Activated CD8-positive, alpha-beta memory T cell treated with anti-CD3 and anti-CD28 coated beads for 24 hours (primary cell): ENCODE results near the gene MYBPC3.
"Not testable (repeated sequence)": the region's sequence is repeated elsewhere in the genome, so short reads cannot be mapped to it uniquely, and the experiment has no call there.

Source experiments
- DNase-seq: peaks from one replicate; pipeline ENCODE4 v3.0.0-alpha.2; 2020

MYBPC3 gene

DNA sequence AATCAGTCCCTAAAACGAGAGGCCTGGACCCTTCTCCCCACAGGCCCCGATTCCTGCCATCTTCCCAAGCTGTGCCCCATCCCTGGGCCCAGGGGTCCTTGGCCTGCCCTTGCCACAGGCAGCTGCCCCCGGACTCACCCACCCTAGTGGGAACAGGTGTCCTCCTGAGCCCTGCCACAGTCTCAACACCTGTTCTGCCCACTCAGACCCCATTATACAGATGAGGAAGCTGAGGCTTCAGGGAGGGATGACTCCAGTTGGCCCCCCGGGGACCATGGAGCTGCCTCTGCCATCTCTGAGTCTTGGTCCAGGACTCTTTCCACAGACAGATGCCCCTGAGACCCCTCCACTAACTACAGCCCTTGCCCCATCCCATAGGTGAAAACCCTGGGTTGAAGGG is 15.9 kb downstream of the MYBPC3 start:
- no peak for DNase-seq

DNA sequence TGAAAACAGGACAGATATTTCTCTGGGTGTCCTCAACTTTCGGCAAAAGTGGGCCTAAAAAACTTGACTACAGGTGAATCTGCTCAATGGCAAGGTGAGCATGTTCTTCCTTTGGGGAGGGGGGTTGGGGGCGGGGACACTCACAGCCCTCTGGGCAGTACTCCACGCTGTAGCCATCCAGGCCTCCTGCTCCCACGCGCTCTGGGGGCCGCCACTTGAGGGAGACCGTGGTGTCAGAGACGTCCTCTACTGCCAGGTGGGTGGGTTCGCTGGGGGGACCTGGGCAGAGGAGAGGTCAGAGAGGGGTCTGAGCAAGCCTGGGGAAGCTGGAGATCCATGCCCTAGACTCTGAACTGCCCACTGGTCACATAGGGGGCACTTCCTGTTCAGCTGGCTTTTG is 16.8 kb downstream of the MYBPC3 start:
- no peak for DNase-seq

DNA sequence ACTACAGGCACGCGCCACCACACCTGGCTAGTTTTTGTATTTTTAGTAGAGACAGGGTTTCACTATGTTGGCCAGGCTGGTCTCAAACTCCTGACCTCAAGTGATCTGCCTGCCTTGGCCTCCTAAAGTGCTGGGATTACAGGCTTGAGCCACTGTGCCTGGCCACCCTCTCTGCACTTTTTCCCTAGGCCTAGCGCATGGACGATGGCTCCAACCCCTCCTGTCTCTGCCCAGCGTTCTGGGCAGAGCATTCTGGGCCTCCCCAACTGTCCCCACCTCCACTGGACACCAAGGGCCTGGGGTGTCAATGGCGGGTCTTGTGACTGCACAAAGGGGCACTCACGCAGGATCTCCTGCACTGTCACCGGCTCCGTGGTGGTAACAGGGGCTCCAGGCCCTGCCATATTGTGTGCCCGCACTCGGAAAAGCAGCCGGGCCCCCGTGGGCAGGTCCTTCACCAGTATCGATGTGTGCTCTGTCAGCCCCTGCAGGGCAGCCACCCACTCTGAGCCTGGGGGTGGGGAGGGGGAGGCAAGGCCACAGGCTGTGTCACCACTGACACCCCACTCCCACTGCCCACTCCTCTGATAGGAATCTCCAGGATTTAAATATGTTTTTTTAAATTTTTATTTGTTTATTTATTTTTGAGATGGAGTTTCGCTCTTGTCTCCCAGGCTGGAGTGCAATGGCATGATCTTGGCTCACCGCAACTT is 17.6 kb downstream of the MYBPC3 start:
- not testable (repeated sequence) for DNase-seq

DNA sequence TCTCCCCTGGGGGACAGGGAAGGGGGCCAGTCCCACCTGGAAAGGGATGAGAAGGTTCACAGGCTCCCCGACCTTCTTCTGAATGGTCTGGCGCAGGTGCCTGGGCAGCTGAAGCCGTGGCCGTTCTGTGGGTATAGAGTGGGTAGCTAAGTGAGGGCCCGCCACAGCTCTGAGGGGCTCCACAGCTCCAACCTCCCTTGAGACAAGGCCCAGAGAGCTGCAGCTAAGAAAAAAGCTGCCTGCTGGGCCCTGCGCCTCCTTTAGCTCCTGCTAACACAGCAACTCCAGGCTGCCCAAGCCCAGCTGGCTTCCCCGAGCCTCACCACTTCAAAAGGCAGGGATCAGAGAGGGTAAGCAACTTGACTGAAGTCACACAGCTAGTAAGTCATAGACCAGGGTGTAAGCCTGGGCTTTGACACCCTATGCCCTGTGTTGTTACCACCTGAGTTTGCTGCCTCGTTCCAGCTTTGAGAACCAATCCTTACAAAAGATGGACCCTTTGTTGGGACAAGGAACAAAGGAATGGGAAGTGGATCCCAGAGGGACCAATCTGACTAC is 18.5 kb downstream of the MYBPC3 start:
- DNase-seq: no peak

DNA sequence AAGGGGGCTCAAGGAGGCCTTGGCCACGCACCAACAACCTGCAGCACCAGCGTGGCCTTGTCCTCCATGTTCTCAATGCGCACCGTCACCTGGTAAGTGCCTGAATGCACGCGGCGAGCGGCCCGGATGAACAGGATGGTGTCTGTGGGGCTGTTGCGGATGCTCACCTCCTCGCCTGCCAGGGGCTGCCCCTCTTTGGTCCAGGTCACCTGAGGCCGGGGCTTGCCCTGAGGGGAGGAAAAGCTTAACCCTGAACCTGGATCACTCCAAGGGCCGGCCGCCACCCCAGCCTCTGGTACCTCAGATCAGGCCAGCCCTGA is 19.0 kb downstream of the MYBPC3 start:
- DNase-seq: no peak

DNA sequence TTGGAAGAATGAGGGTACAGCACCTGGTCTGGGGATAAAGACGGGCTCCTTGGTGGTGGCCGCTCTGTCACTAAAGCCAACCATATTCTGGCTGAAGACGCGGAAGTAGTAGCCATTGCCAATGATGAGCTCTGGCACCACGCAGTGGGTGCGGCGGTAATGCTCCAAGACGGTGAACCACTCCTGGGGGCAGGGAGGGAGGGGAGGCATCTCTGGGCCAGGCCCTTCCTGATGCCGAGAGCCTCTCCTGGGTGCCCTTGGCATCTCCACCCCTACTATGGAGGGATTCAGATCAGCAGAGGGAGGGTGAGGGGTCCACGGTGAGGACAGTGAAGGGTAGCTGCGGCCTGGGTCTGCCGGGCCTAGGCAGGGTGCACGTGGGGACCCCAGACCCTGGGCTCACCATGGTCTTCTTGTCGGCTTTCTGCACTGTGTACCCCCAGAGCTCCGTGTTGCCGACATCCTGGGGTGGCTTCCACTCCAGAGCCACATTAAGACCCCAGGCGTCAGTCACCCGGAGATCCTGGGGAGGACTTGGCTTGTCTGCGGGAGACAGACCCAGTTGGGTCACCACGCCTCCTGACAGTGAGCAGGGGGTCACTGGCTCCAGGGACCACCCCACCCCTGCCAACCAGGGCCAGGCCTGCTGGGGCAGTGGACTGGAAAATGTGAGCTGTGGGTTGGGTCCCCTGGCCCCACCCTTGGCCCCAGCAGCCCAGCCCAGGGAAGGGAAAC is 19.5 kb downstream of the MYBPC3 start:
- no peak for DNase-seq

DNA sequence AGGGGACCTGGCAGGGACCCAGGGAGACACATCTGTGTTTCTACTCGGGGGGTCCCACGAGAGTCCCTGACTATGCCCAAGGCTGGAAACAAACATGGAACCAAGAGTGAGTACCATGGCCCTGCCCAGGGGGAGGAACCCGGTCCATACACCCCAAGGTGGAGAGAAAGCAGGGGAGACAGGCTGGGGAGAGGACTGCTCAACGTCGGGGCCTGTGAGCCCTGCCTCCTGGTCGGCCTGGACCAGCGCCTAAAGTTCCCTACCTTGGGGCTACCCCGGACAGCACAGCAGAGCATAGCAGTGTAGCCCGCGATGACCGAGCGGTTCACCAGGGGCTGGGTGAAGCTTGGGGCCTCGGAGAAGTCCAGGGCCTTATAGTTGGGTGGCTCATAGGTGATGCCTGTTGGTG is 20.2 kb downstream of the MYBPC3 start:
- no peak for DNase-seq

DNA sequence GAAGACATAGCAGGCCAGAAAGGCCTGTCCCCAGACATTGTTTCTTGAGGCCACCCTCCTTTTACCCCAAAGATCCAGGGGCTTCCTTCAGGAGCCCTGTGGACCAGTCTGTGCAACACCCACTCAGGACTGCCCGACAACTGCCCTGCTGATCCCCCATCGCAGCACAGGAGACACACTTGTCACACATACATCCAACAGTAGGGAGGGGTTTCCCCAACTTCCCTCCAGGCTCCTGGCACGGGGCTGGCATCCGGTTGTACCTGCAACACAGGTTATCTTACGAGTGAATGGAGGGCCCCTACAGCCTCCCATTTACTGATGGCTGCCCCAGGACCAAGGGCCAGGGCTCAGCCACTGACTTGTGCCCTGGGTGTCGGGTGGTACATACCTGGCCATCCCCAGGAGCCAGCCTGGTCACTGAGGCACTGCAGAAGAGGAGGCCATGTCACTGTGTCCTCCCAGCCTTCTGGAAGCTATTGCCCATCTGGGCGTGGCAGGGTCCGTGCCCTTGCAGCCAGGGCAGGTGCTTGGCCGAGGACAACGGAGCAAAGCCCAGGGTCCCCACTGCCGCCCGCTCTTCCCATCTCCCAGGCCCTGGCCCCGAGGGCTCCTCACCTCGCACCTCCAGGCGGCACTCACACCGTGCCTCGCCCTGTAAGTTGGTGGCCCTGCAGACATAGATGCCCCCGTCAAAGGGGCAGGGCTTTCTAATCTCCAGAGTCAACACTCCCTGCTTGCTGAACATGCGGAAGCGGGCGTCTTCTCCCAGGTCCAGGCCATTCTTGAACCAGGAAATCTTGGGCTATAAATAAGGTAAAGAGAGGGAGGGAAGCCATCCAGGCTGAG is 20.8 kb downstream of the MYBPC3 start:
- no peak for DNase-seq

DNA sequence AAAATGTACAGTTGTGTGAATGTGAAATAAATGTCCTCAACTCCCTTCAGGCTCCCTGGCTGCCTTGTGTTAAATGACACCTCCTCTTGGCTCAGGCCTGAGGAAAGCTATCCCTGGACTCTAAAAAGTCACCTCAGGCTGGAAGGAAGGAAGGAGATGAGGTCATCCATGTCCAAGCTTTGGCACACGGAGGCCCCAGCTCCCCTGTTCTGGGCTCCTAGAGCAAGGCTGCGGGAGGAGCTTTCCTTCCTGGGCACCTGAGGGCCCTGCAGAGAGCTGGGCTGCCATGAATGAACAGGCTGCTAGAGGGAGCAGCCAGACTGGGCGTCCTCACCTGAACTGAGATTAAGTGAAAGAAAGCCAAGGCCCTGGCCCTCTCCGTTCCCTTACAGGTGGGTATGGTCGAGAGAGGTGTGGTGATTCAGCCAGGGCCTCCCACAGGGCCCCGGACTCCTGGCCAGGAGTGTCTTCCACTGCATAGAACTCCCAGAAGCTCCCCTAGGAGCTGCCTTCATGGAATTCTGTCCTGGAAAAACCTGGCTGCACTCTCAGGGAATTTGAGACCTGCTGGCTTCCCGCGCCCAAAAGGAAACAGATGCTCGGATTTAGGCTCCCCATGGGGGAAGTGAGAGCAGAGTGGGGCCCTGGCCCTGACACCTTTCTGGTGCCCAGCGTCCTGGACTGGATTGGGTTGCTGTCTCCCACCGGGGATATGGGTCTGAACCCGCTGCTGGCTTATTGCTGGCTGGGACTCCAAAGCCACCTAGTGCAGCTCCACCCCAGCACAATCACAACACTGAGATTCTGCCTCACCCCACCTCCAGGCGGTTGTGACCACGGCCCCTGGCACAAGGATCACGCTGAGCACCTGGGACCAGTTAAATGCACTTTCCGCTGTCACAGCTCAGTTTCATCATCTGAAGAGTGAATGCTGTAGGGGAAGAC is 22.2 kb downstream of the MYBPC3 start:
- no peak for DNase-seq

DNA sequence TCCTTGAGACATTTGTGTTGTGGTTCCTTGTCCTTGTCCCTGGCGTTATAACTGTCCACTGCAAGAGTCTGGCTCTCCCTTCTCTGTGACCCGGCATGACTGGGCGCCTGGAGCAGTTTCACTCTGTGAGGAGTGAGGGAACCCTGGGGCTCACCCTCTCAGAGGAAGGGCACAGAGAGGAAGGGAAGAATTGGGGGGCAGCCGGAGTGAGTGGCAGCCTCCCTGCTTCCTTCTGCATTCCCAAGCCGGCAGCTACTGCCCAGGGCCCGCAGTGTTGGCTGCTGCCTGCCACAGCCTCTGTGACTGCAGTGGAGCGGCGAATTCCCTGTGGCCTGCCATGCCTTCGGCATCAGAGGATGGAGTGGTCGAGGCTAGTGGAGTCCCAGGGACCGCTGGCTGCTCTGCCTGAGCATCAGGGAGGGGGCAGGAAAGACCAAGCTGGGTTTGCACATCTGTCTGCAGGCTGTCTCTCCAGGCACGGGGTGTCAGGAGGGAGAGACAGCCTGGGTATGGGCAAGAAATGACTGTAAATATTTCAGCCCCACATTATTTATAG is 23.0 kb downstream of the MYBPC3 start:
- no peak for DNase-seq

DNA sequence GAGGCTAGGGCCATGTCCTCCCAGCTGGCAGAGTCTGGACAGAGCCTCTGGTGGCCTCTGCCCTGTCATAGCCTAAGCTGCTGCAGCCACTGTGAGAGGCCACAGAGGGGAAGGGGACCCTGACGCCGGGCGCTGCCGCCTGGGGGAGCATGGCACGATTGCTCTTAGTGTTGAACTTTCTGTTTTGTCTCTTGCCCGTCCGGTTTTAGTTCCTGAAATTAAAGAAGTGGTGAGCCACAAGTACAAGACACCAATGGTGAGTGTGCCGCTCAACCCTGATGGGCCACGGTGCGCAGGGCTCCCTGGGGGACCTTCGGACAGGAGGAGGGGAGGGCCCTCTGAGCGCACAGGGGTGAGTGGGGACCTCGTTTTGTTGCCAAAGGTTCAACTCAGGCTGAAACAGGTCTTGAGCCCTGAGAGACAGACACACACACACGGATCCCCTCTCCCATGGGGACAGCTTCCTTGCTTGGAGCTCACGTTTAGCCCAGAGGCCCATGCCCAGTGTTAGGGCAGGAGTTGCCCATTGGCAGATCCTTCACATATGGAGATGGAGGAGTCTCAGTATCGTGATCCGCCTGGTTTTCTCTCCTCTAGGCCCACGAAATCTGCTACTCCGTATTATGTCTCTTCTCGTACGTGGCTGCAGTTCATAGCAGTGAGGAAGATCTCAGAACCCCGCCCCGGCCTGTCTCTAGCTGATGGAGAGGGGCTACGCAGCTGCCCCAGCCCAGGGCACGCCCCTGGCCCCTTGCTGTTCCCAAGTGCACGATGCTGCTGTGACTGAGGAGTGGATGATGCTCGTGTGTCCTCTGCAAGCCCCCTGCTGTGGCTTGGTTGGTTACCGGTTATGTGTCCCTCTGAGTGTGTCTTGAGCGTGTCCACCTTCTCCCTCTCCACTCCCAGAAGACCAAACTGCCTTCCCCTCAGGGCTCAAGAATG is 23.8 kb downstream of the MYBPC3 start:
- no peak for DNase-seq

DNA sequence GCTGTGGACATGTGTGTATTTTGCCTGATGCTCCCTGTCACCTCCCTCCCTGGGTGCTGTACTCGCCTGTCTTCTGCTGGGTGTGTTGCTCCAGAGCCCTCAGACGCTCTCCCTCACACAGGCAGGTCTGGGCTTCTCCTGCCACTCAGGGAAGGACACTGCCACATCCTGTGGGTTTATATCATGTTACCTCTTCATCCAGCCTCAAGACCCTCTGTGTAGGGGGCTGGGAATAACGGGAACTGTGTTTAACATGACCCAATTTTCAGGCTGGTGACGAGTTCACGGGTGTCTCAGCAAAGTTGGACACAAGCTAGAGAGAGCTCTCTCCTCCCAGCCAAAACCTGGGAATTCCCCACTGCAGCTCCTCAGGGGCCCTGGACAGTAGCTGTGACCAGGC is 24.6 kb downstream of the MYBPC3 start:
- DNase-seq: no peak

DNA sequence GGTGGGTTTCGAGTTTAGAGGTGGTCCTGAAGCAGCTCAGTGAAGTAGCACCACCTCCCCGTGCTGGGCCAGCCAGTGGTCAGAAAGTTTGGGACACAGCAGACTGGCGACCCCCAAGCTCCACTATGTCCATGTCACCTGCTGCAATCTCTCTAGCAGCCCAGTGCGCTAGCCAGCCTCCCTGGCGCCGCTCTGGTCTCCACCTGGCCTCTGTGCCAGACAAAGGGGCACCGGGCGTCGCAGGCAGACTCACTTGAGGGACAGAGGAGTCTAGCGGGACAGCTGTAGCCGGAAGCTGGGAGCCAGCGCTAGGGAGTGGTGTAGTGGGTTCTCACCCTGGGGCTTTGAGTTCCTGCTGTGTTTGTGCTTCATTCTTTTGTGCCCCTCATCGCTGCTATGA is 25.5 kb downstream of the MYBPC3 start:
- no peak for DNase-seq

DNA sequence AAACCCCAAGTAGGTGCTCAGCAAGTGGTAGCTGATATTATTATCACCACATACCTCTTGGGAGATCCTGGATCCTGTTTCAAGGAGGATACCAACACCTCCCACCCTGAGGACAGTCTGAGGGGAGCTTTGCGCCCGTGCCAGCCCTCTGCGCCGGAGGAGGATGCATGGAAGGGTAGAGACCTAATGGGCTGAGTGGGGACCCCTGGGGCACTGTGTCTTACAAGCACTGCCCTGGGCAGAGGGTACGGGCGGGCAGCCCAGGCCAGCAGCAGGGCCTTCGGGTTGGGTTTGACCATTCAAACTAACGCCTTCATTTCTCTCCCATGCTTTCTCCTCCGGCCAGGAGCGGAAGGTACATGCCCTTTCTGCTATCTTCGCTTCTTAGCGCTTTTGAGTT is 26.3 kb downstream of the MYBPC3 start:
- no peak for DNase-seq

DNA sequence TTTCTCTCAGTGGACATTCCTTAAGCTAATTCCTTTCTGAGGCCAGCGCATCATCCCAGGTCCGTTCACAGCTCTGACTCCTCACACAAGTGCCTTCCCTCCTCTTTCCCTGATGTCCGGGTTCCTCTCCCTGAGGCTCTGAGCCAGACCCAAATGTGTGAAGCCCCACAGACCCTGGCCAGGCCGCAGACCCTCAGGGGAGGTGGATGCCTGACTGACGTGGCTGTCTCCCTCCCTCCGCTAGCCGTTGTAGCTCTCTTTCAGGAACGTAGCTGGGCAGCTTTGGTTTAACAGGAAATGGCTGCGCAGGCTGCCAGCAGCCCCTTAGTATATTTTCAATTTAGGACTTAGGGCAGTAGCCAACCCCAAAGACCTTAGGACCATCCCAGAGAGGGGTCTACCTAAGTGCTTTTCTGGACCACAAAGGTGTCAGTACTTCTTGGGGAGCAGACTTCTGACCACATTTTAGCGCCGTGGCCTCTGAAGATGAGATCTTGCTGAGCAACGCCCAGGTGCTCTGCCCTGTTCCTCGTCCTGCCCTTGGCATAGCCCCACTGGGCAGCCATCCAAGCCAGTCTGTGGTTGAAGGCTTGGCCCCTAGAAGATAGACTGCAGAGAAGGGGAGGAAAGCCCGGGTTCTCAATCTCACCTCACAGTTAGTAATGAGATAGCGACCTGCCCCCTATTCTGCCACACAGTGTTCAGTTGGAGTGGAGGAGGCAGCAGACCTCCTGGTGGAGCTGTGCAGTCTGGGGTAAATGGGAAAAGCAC is 27.0 kb downstream of the MYBPC3 start:
- DNase-seq: no peak

DNA sequence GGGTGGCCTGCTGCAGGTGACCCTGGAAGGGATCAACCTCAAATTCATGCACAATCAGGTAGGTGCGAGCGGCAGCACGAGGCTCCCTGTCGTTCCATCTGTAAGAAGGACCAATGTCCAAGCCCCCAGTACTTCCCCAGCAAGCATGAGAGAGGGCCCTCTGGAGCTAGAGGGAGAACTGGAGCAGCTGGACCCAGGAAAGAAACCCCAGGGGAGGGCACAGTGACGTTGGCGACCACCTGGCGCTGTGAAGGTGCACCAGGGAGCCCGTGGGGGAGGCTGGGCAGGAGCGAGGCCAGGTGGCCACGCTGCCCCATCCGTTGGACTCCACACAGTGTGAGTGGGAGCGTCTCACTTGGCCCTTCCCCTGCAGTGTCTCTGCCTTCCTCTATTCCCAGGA is 28.0 kb downstream of the MYBPC3 start:
- no peak for DNase-seq

DNA sequence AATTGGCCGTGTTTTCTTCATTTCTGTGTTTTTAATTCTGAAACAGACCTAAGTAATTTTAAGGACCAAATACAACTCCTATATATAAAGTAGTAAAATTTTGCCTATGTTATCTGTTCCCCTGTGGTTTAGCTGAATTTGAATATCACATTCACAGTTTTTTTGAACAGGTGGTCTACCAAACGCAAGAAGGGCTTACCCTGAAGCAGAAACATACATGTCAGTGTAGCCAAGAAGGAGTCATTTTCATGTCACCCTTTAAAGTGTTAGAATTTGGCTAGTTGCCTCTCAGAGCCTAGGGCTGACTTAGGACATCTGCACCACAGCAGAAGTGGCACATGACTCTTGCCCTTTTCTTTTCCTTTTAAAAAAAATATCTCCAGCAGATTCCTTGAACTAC is 34.3 kb downstream of the MYBPC3 start:
- DNase-seq: no peak

DNA sequence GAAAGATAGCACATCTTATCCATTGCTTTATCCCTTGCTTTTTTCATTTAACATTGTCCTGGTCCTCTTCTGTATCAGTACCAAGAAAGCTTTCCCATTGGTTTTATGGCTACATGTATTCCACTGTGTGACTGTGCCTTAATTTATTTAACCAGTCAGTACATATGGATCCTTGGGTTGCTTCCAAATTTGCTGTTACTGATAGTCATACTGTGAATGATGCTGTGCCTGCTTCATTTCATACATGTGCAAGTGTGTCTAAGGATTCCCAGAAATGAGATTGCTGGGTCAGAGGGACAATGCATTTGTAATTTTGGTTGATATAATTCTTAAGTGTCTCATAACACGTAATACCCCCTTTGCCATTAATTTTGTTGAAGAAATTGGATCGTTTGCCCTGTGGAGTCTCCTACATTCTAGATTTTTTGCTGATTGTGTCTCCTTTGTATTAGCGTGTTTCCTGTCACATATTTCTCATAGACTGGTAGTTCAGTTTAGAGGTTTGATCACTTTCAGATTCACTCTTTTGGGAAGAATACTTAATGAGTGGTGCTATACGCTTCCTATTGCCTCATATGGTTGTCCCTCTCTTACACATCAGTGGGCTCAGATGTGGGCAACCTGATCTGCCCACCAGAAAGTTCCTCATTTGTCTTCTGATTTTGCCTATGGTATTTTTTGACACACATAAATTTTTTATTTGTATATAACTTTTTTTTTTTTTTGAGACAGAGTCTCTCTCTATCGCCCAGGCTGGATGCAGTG is 35.3 kb downstream of the MYBPC3 start:
- no peak for DNase-seq

DNA sequence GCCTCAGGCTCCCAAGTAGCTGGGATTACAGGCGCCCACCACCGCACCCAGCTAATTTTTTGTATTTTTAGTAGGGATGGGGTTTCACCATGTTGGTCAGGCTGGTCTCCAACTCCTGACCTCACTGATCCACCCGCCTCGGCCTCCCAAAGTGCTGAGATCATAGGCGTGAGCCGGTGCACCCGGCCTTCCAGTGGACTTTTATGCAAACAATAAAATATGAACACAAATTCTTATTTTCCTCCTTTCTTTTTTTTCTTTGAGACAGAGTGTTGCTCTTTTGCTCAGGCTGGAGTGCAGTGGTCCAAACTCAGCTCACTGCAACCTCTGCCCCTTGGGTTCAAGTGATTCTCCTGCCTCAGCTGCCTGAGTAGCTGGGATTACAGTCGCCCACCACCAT is 36.0 kb downstream of the MYBPC3 start:
- DNase-seq: not testable (repeated sequence)
